Cardiac fibroblast (primary cell): Measurements from ENCODE around the gene ARHGEF39.
A peak's percentile ranks its signal among the peaks of the same experiment; 100 is the strongest.

Source experiments
- DNase-seq, 2 donors: peaks; one replicate each; pipeline versions ENCODE4 v3.0.0 to v3.0.0-alpha.2; 2010; ENCODE audit warnings: low read depth in 2 of 2
- H3K4me3 ChIP-seq, 2 donors: replicated peaks in 1 of 2; 1 replicate in 1 of 2; 2 replicates in 1 of 2; pipeline ENCODE4 v1.5.1; 2011; ENCODE audit warnings: low read depth in 2 of 2, low read length in 2 of 2, mild to moderate bottlenecking in 2 of 2, moderate library complexity in 1 of 2
- CTCF ChIP-seq: IDR thresholded peaks from one replicate; pipeline ENCODE4 v1.5.1; 2011; ENCODE audit warnings: low read depth, mild to moderate bottlenecking, low read length, inconsistent platforms

The ARHGEF39 gene

GRCh38 chr9:35675204-35675603 is 10.2 kb upstream of the ARHGEF39 start:
- TF ChIP-seq CTCF, result no peak
- no peak for DNase-seq
- no peak overlapping the region for H3K4me3 ChIP-seq

- no peak for DNase-seq
- TF ChIP-seq CTCF, result no peak
- no peak overlapping the region for H3K4me3 ChIP-seq
Measured at GRCh38 chr9:35674025-35674361, 9.0 kb upstream of the ARHGEF39 start.

GRCh38 chr9:35673132-35674024 is 8.4 kb upstream of the ARHGEF39 start, which contains the start of gene CA9:
Gene CA9 (plus strand): TSS chr9:35673928. CDS start chr9:35673960, 32 bp downstream.
- DNase-seq, result no peak
- no peak for TF ChIP-seq CTCF
- H3K4me3 ChIP-seq, result no peak within 1 kb of the TSS

- DNase-seq, result peak in 1 of 2 donors; percentile 22
Measured at GRCh38 chr9:35669331-35670145, 4.5 kb upstream of the ARHGEF39 start.

GRCh38 chr9:35667939-35668338 is 2.9 kb upstream of the ARHGEF39 start:
- TF ChIP-seq CTCF, result no peak

More at GRCh38 chr9:35669331-35670145, 4.5 kb upstream of the ARHGEF39 start:
- H3K4me3 ChIP-seq, result no peak overlapping the region
- no peak for TF ChIP-seq CTCF

GRCh38 chr9:35666549-35666948 is 1.6 kb upstream of the ARHGEF39 start:
- TF ChIP-seq CTCF, result no peak
- no peak for DNase-seq
- no peak overlapping the region for H3K4me3 ChIP-seq

More at GRCh38 chr9:35667939-35668338, 2.9 kb upstream of the ARHGEF39 start:
- no peak for DNase-seq
- H3K4me3 ChIP-seq, result no peak overlapping the region
